ENCODE data around the gene EGF.

- TF ChIP-seq, protein P1, sequence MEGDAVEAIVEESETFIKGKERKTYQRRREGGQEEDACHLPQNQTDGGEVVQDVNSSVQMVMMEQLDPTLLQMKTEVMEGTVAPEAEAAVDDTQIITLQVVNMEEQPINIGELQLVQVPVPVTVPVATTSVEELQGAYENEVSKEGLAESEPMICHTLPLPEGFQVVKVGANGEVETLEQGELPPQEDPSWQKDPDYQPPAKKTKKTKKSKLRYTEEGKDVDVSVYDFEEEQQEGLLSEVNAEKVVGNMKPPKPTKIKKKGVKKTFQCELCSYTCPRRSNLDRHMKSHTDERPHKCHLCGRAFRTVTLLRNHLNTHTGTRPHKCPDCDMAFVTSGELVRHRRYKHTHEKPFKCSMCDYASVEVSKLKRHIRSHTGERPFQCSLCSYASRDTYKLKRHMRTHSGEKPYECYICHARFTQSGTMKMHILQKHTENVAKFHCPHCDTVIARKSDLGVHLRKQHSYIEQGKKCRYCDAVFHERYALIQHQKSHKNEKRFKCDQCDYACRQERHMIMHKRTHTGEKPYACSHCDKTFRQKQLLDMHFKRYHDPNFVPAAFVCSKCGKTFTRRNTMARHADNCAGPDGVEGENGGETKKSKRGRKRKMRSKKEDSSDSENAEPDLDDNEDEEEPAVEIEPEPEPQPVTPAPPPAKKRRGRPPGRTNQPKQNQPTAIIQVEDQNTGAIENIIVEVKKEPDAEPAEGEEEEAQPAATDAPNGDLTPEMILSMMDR (IDR thresholded peaks at IDR 0.05; ENCODE audit: insufficient read depth, low read length, poor library complexity, severe bottlenecking): no peak
- TF ChIP-seq EZH2phosphoT487 (conservative IDR thresholded peaks at IDR 0.05; ENCODE audit: low read length): no peak
Measured at GRCh38 chr4:110061076-110061475, 148.4 kb downstream of the EGF start.

All from SU-DHL-6 (cell line).